ENCODE measurements around the gene RAP1GDS1. TPM values are rescaled to one million over a fixed set of nuclear protein-coding genes. Genes with fewer than 3 reads are reported as not detected.

The RAP1GDS1 gene
- polyA plus RNA-seq, 1 donor (not counting 4 experiments of a cell fraction or from before 2014, with no cell fraction given), result 58.1 TPM

GRCh38 chr4:98446499-98447375, 185.6 kb downstream of the RAP1GDS1 start:
- Histone ChIP-seq H2AFZ (ENCODE audit: control insufficient read depth, low read length) (no peak overlapping the region), H3K79me2 (ENCODE audit: control insufficient read depth, insufficient read depth, low read length) (no peaks in the 10 kb centered on the region), H3K27ac (ENCODE audit: control insufficient read depth, insufficient read depth, low read length) (peak overlapping the region; percentile 47), H3K9me3 (ENCODE audit: control insufficient read depth, low read depth, low read length) (no peaks in the 10 kb centered on the region), H3K36me3 (ENCODE audit: control insufficient read depth in 2 of 2, extremely low read depth in 1 of 2, insufficient read depth in 2 of 2, low read length in 2 of 2) (peaks cover 3 to 9% of the 10 kb centered on the region in 2 experiments), H3K9me1 (ENCODE audit: control insufficient read depth, extremely low read depth, insufficient read depth, low read length) (no peaks in the 10 kb centered on the region), H4K20me1 (ENCODE audit: control insufficient read depth, extremely low read depth, insufficient read depth, low read length) (no peaks in the 10 kb centered on the region), H3K4me2 (ENCODE audit: control insufficient read depth, extremely low read depth, insufficient read depth, low read depth, low read length) (peak overlapping the region; percentile 27), H3K27me3 (ENCODE audit: control insufficient read depth, extremely low read depth, insufficient read depth, low read length) (no peaks in the 10 kb centered on the region), H3K4me3 (ENCODE audit: control insufficient read depth in 2 of 3, extremely low read depth in 1 of 3, insufficient read depth in 2 of 3, low read depth in 1 of 3, low read length in 3 of 3) (no peak overlapping the region), H3K9ac (ENCODE audit: control insufficient read depth, extremely low read depth, insufficient read depth, low read length) (no peak overlapping the region), H3K4me1 (ENCODE audit: control insufficient read depth, extremely low read depth, insufficient read depth, low read length) (peaks cover 30% of the 10 kb centered on the region)
- dilution Hi-C loops (cut with MboI; ENCODE audit: extremely low pct_ligation_motif_present, low sequenced_read_pairs), result no loop called here
- FAIRE-seq (no peak), DNase-seq (ENCODE audit: low read depth, low spot score) (peak; percentile 36)
- TF ChIP-seq, protein P1, sequence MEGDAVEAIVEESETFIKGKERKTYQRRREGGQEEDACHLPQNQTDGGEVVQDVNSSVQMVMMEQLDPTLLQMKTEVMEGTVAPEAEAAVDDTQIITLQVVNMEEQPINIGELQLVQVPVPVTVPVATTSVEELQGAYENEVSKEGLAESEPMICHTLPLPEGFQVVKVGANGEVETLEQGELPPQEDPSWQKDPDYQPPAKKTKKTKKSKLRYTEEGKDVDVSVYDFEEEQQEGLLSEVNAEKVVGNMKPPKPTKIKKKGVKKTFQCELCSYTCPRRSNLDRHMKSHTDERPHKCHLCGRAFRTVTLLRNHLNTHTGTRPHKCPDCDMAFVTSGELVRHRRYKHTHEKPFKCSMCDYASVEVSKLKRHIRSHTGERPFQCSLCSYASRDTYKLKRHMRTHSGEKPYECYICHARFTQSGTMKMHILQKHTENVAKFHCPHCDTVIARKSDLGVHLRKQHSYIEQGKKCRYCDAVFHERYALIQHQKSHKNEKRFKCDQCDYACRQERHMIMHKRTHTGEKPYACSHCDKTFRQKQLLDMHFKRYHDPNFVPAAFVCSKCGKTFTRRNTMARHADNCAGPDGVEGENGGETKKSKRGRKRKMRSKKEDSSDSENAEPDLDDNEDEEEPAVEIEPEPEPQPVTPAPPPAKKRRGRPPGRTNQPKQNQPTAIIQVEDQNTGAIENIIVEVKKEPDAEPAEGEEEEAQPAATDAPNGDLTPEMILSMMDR (optimal IDR thresholded peaks at IDR 0.05 in 1 of 3, IDR thresholded peaks at IDR 0.05 in 1 of 3, conservative IDR thresholded peaks at IDR 0.05 in 1 of 3; ENCODE audit: extremely low read depth in 1 of 3, insufficient read depth in 2 of 3, low read length in 3 of 3), result no peak
- no peak for TF ChIP-seq EZH2 (IDR thresholded peaks at IDR 0.05; ENCODE audit: low read length)

DNA sequence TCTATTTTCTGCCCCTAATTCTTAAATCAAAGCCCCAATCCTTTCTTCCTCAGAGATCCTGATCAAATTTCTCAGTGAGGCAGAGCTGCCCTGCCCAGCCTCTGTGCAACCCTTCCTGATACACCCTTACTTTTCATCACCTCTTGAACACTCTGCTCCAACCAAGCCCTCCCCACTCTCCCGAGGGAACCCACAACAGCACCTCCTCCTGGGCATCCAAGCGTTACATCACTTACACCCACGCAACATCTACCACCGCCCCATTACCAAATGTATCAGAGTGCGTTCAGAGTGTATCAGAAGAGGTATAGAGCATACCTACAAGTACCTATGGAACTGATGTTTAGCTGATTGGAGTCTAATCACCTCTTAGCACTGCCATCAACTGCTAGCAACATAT, 186.5 kb downstream of the RAP1GDS1 start:
- H3K9me1 ChIP-seq (ENCODE audit: control insufficient read depth, extremely low read depth, insufficient read depth, low read length), result no peaks in the 10 kb centered on the region
- no peak overlapping the region for H3K27ac ChIP-seq (ENCODE audit: control insufficient read depth, insufficient read depth, low read length)
- no peak overlapping the region for H3K4me3 ChIP-seq (ENCODE audit: control insufficient read depth in 2 of 3, extremely low read depth in 1 of 3, insufficient read depth in 2 of 3, low read depth in 1 of 3, low read length in 3 of 3)
- H3K9ac ChIP-seq (ENCODE audit: control insufficient read depth, extremely low read depth, insufficient read depth, low read length), result no peak overlapping the region
- peaks cover 3 to 7% of the 10 kb centered on the region in 2 experiments for H3K36me3 ChIP-seq (ENCODE audit: control insufficient read depth in 2 of 2, extremely low read depth in 1 of 2, insufficient read depth in 2 of 2, low read length in 2 of 2)
- dilution Hi-C loops (cut with MboI; ENCODE audit: extremely low pct_ligation_motif_present, low sequenced_read_pairs), result no loop called here
- FAIRE-seq (no peak), DNase-seq (ENCODE audit: low read depth, low spot score) (no peak)
- no peak overlapping the region for H3K4me2 ChIP-seq (ENCODE audit: control insufficient read depth, extremely low read depth, insufficient read depth, low read depth, low read length)
- no peaks in the 10 kb centered on the region for H3K9me3 ChIP-seq (ENCODE audit: control insufficient read depth, low read depth, low read length)
- H3K27me3 ChIP-seq (ENCODE audit: control insufficient read depth, extremely low read depth, insufficient read depth, low read length), result no peaks in the 10 kb centered on the region
- peaks cover 31% of the 10 kb centered on the region for H3K4me1 ChIP-seq (ENCODE audit: control insufficient read depth, extremely low read depth, insufficient read depth, low read length)
- H2AFZ ChIP-seq (ENCODE audit: control insufficient read depth, low read length), result no peak overlapping the region
- H4K20me1 ChIP-seq (ENCODE audit: control insufficient read depth, extremely low read depth, insufficient read depth, low read length), result no peaks in the 10 kb centered on the region
- TF ChIP-seq, protein P1 (optimal IDR thresholded peaks at IDR 0.05 in 1 of 3, IDR thresholded peaks at IDR 0.05 in 1 of 3, conservative IDR thresholded peaks at IDR 0.05 in 1 of 3; ENCODE audit: extremely low read depth in 1 of 3, insufficient read depth in 2 of 3, low read length in 3 of 3), result peak in 2 of 3 experiments; percentile 8 to 26
- TF ChIP-seq EZH2 (IDR thresholded peaks at IDR 0.05; ENCODE audit: low read length), result no peak
- no peaks in the 10 kb centered on the region for H3K79me2 ChIP-seq (ENCODE audit: control insufficient read depth, insufficient read depth, low read length)
